Neuronal stem cell (in vitro differentiated cells): ENCODE measurements around the gene PLAC1.

ENCODE experiments used
- DNase-seq: peaks from one replicate; pipeline ENCODE4 v3.0.0-alpha.2; 2013; ENCODE audit warnings: low spot score
- H2AFZ ChIP-seq: one replicate; pipeline ENCODE4 v1.6.1; 2013; ENCODE audit warnings: mild to moderate bottlenecking, low read length, inconsistent platforms
- H2AK5ac ChIP-seq: 2 replicates; pipeline ENCODE4 v1.6.1; 2013; ENCODE audit warnings: low read depth, mild to moderate bottlenecking, inconsistent platforms, low read length, moderate library complexity, mixed read lengths
- H2BK120ac ChIP-seq: 2 replicates; pipeline ENCODE4 v1.6.1; 2013; ENCODE audit warnings: low read depth, mild to moderate bottlenecking, inconsistent platforms, low read length, moderate library complexity, mixed read lengths
- H2BK12ac ChIP-seq: one replicate; pipeline ENCODE4 v1.6.1; 2013; ENCODE audit warnings: low read length, inconsistent platforms
- H2BK15ac ChIP-seq: 2 replicates; pipeline ENCODE4 v1.6.1; 2013; ENCODE audit warnings: mild to moderate bottlenecking, low read length, inconsistent platforms, mixed read lengths
- H2BK5ac ChIP-seq: one replicate; pipeline ENCODE4 v1.6.1; 2013; ENCODE audit warnings: inconsistent platforms, mild to moderate bottlenecking, low read length, moderate library complexity
- H3K14ac ChIP-seq: one replicate; pipeline ENCODE4 v1.6.1; 2013; ENCODE audit warnings: low read length, inconsistent platforms
- H3K18ac ChIP-seq: 2 replicates; pipeline ENCODE4 v1.6.1; 2013; ENCODE audit warnings: low read length, inconsistent platforms
- H3K23ac ChIP-seq: 2 replicates; pipeline ENCODE4 v1.6.1; 2013; ENCODE audit warnings: low read depth, mild to moderate bottlenecking, mixed read lengths, low read length, inconsistent platforms; ENCODE audit not compliant: poor library complexity
- H3K27ac ChIP-seq: replicated peaks from 3 replicates; pipeline ENCODE4 v1.5.1; 2013; ENCODE audit warnings: low read length, inconsistent platforms
- H3K27me3 ChIP-seq, 3 experiments: 2 replicates each; pipeline ENCODE4 v1.6.1; 2013; ENCODE audit warnings: low read length in 3 of 3, mild to moderate bottlenecking in 2 of 3, inconsistent platforms in 1 of 3, low read depth in 1 of 3, mixed read lengths in 1 of 3, moderate library complexity in 1 of 3; ENCODE audit not compliant: control insufficient read depth in 3 of 3, insufficient read depth in 3 of 3
- H3K36me3 ChIP-seq, 2 donors: replicated peaks in 1 of 2; 2 replicates each; pipeline ENCODE4 v1.6.1; 2013; ENCODE audit warnings: low read length in 2 of 2; ENCODE audit not compliant: control insufficient read depth in 2 of 2, insufficient read depth in 2 of 2
- H3K4ac ChIP-seq: 2 replicates; pipeline ENCODE4 v1.6.1; 2013; ENCODE audit warnings: inconsistent platforms, mild to moderate bottlenecking, low read length, moderate library complexity
- H3K4me1 ChIP-seq, 2 donors: 1 replicate in 1 of 2; 2 replicates in 1 of 2; pipeline ENCODE4 v1.6.1; 2013; ENCODE audit warnings: low read length in 2 of 2, low read depth in 1 of 2; ENCODE audit not compliant: control insufficient read depth in 2 of 2, insufficient read depth in 1 of 2
- H3K4me2 ChIP-seq: one replicate; pipeline ENCODE4 v1.6.1; 2013; ENCODE audit warnings: mild to moderate bottlenecking, low read length, inconsistent platforms; ENCODE audit not compliant: insufficient read depth, poor library complexity, severe bottlenecking
- H3K4me3 ChIP-seq, 2 donors: 2 replicates each; pipeline ENCODE4 v1.5.1; 2013; ENCODE audit warnings: low read length in 2 of 2, mild to moderate bottlenecking in 2 of 2, inconsistent platforms in 1 of 2, moderate library complexity in 1 of 2
- H3K79me1 ChIP-seq: one replicate; pipeline ENCODE4 v1.6.1; 2013; ENCODE audit warnings: low read depth, mild to moderate bottlenecking, inconsistent platforms, low read length, moderate library complexity
- H3K9ac ChIP-seq: one replicate; pipeline ENCODE4 v1.6.1; 2013; ENCODE audit warnings: mild to moderate bottlenecking, low read depth, low read length, inconsistent platforms; ENCODE audit not compliant: poor library complexity
- H3K9me3 ChIP-seq, 2 donors: replicated peaks in 1 of 2; 2 replicates each; pipeline versions ENCODE3 to v1.6.1; 2013; ENCODE audit warnings: low read length in 2 of 2, mild to moderate bottlenecking in 2 of 2, inconsistent platforms in 1 of 2, low read depth in 1 of 2, mixed read lengths in 1 of 2, moderate library complexity in 1 of 2; ENCODE audit not compliant: control insufficient read depth in 2 of 2, insufficient read depth in 1 of 2
- H4K8ac ChIP-seq: one replicate; pipeline ENCODE4 v1.6.1; 2013; ENCODE audit warnings: low read depth, mild to moderate bottlenecking, inconsistent platforms, low read length, moderate library complexity
- H4K91ac ChIP-seq: one replicate; pipeline ENCODE4 v1.6.1; 2013; ENCODE audit warnings: low read length, low read depth, mild to moderate bottlenecking, inconsistent platforms; ENCODE audit not compliant: poor library complexity
- WGBS, 2 donors: extraction: QIAGEN DNeasy Blood & Tissue Kit; methylation state at CpG; one replicate each; pipeline ENCODE4 v1.1.7; 2013; ENCODE audit warnings: missing lambda C conversion rate in 2 of 2, mixed read lengths in 1 of 2; ENCODE audit not compliant: insufficient read length in 2 of 2, insufficient replicate concordance in 1 of 2; ENCODE audit errors: extremely low coverage in 2 of 2; 5-methylcytosine and 5-hydroxymethylcytosine counted together

Gene PLAC1

DNA sequence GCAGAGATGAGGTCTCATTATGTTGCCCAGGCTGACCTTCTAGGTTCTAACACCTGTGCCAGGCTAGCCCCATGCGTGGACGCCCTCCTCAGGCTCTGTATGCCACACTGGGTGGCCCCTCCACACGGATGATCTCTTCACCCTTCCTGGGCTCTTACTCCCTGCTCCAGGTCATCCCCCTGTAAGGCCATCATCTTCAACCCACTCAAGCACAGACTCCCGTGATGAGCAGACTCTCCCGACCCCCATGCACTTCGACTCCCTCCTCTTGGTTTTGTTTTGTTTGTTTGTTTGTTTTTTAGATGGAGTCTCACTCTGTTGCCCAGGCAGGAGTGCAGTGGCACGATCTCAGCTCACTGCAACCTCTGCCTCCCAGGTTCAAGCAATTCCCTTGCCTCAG lies 127.4 kb downstream of the PLAC1 start:
- H2BK120ac ChIP-seq: no peak overlapping the region
- H3K4me1 ChIP-seq: no peaks in the 10 kb centered on the region
- H2BK12ac ChIP-seq: no peak overlapping the region

DNA sequence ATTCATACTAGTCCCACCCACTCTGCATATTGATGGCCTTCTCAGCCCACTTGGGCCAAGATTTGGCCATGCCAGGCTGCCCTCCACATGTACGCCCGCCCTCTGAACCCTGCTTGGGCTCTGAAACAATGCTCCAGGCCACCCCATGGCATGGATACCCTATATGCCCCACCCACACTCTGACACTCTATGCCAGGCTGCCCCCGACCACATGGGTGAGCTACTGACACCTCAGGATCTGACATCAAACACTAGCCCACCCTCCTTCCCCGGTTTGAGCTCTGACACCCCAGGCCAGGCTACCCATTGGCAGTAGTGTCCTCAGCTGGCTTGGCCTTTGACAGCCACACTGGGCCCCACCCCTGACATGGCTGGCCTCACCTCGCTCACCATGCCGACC lies 128.8 kb downstream of the PLAC1 start:
- Histone ChIP-seq H3K27me3 (no peaks in the 10 kb centered on the region), H3K9me3 (no peaks in the 10 kb centered on the region), H3K18ac (no peak overlapping the region), H3K9ac (no peak overlapping the region), H3K79me1 (no peaks in the 10 kb centered on the region), H3K4me3 (no peak overlapping the region), H3K23ac (no peak overlapping the region), H2BK120ac (no peak overlapping the region), H2BK12ac (no peak overlapping the region), H3K4ac (no peak overlapping the region), H3K27ac (no peak overlapping the region), H3K4me1 (no peaks in the 10 kb centered on the region), H2BK5ac (no peak overlapping the region), H4K8ac (no peak overlapping the region), H3K36me3 (no peaks in the 10 kb centered on the region), H3K14ac (no peak overlapping the region), H2AFZ (no peak overlapping the region), H3K4me2 (no peak overlapping the region), H2BK15ac (no peak overlapping the region), H2AK5ac (no peak overlapping the region), H4K91ac (no peak overlapping the region)
- no CpG with 5 or more reads among the region's 6 CpGs for WGBS, 2 donors
- DNase-seq: no peak

More for the DNA sequence above, 127.4 kb downstream of the PLAC1 start:
- no peak for DNase-seq
- no peak overlapping the region for H3K14ac ChIP-seq
- H3K18ac ChIP-seq: no peak overlapping the region
- H3K36me3 ChIP-seq: no peaks in the 10 kb centered on the region
- H3K23ac ChIP-seq: no peak overlapping the region
- no peak overlapping the region for H2AFZ ChIP-seq
- H3K4me2 ChIP-seq: no peak overlapping the region
- no peak overlapping the region for H3K27ac ChIP-seq
- H3K4ac ChIP-seq: no peak overlapping the region
- H2BK15ac ChIP-seq: no peak overlapping the region
- H2BK5ac ChIP-seq: no peak overlapping the region
- H4K91ac ChIP-seq: no peak overlapping the region
- no CpG with 5 or more reads among the region's 7 CpGs for WGBS, 2 donors
- no peaks in the 10 kb centered on the region for H3K79me1 ChIP-seq
- H3K9ac ChIP-seq: no peak overlapping the region
- no peak overlapping the region for H3K4me3 ChIP-seq
- no peak overlapping the region for H4K8ac ChIP-seq
- no peak overlapping the region for H2AK5ac ChIP-seq
- H3K9me3 ChIP-seq: no peaks in the 10 kb centered on the region
- H3K27me3 ChIP-seq: no peaks in the 10 kb centered on the region

DNA sequence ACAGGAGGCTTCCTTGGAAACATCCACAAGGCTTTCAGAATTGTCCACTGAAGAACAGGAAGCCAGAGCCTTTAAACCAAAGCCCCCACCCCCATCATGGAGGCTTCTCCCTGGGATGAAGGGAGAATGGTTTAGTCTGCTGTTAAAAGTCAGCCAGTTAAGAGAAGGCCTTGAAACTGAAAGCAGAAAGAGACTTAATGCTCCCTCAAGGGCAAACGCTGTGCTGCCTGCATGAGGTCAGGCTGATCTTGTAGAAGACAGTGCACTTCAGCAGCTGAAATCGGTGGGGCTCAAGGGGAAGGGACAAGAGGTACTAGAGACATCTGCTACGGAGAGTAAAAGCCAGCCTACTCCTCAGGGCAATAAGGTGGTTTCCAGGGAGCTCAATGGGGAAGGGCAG lies 129.3 kb downstream of the PLAC1 start:
- Histone ChIP-seq H3K18ac (no peak overlapping the region), H3K9me3 (no peaks in the 10 kb centered on the region), H2AK5ac (no peak overlapping the region), H2BK15ac (no peak overlapping the region), H3K4ac (no peak overlapping the region), H3K27me3 (no peaks in the 10 kb centered on the region), H4K8ac (no peak overlapping the region), H4K91ac (no peak overlapping the region), H3K79me1 (no peaks in the 10 kb centered on the region), H3K14ac (no peak overlapping the region), H3K9ac (no peak overlapping the region), H2BK5ac (no peak overlapping the region), H2BK120ac (no peak overlapping the region), H3K4me1 (no peaks in the 10 kb centered on the region), H3K27ac (no peak overlapping the region), H3K4me3 (no peak overlapping the region), H2AFZ (no peak overlapping the region), H3K23ac (no peak overlapping the region), H2BK12ac (no peak overlapping the region), H3K4me2 (no peak overlapping the region), H3K36me3 (no peaks in the 10 kb centered on the region)
- DNase-seq: no peak
- no CpG with 5 or more reads among the region's 3 CpGs for WGBS, 2 donors

DNA sequence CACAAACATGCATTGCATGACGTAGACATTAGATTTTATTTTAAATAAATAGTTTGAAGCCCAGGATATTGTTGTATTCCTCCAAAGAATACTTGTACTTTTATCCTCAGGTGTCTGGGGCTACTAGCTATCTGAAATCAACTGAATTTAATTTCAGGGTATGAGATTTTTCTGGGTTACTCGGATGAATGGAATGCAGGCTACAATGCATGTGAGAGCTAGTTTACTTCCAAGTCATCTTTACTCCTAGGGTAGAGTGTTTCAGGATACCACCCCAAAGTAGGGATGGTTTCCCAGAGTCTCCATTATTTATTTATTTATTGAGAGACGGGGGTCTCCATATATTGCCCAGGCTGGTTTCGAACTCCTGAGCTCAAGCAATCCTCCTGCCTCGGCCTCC lies 131.9 kb downstream of the PLAC1 start:
- Histone ChIP-seq H3K18ac (no peak overlapping the region), H3K4me2 (no peak overlapping the region), H3K23ac (no peak overlapping the region), H2BK15ac (no peak overlapping the region), H4K8ac (no peak overlapping the region), H3K36me3 (no peaks in the 10 kb centered on the region), H3K4me3 (no peak overlapping the region), H3K9ac (no peak overlapping the region), H3K14ac (no peak overlapping the region), H2BK12ac (no peak overlapping the region), H3K27me3 (no peaks in the 10 kb centered on the region), H3K79me1 (no peaks in the 10 kb centered on the region), H3K27ac (no peak overlapping the region), H3K4me1 (no peaks in the 10 kb centered on the region), H3K4ac (no peak overlapping the region), H2BK120ac (no peak overlapping the region), H2BK5ac (no peak overlapping the region), H2AFZ (no peak overlapping the region), H3K9me3 (no peaks in the 10 kb centered on the region), H2AK5ac (no peak overlapping the region), H4K91ac (no peak overlapping the region)
- no CpG with 5 or more reads among the region's 5 CpGs for WGBS, 2 donors
- DNase-seq: no peak
